Inflammatory macrophage (primary cell): Measurements from ENCODE around the gene SATB2.

Experiments
- DNase-seq, 2 donors: peaks; one replicate each; pipeline ENCODE4 v3.0.0-alpha.2; 2020 to 2022

Gene SATB2

GRCh38 chr2:199228887-199229819 lies 228.6 kb downstream of the SATB2 start:
- no peak for DNase-seq

GRCh38 chr2:199223791-199224190 lies 233.9 kb downstream of the SATB2 start:
- no peak for DNase-seq

GRCh38 chr2:199220920-199221319 lies 236.8 kb downstream of the SATB2 start:
- DNase-seq: no peak

GRCh38 chr2:199219551-199219950 lies 238.2 kb downstream of the SATB2 start:
- no peak for DNase-seq
